ENCODE results near the gene IL1RAPL2. TPM values are rescaled to one million over a fixed set of nuclear protein-coding genes. Genes with fewer than 3 reads are reported as not detected.
"Not testable (repeated sequence)": the region's sequence is repeated elsewhere in the genome, so short reads cannot be mapped to it uniquely, and the experiment has no call there.

Gene IL1RAPL2
- total and polyA plus RNA-seq, 3 experiments from 2014 or later = not detected

DNA sequence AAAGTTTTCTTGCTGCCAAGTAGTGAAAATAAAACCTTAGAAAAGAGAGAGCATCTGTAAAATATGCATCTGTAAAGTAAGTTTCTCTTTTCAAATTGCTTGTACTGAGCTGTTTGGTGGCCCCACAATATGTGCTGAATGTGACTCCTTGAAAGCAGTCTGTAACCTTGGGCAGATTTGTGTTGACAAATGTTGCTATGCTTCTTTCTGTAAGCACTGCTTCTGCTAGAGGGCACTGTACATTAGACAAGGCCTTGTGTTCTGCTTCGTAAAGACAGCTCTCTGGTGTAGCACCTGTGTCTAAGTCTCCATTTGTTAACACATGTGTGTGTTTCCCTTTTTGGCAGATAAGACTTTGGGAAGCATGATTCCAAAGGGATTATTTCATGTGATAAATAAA, 1199.7 kb downstream of the IL1RAPL2 start:
- ChIA-PET CTCF (no interaction called here), POLR2A (no interaction called here)
- Mint-ChIP-seq H3K4me3 (no peak overlapping the region), H3K27me3 (peaks cover 0 to 2% of the 10 kb centered on the region in 2 donors), H3K9me3 (peaks cover 0 to 2% (median 0%) of the 10 kb centered on the region in 5 donors), H3K36me3 (no peaks in the 10 kb centered on the region), H3K27ac (no peak overlapping the region), H3K4me1 (no peaks in the 10 kb centered on the region)
- no peak for DNase-seq
- Histone ChIP-seq H3K36me3 (ENCODE audit: insufficient read depth, low read length) (no peaks in the 10 kb centered on the region), H3K9me3 (ENCODE audit: low read length) (no peaks in the 10 kb centered on the region), H3K27me3 (ENCODE audit: insufficient read depth, low read length, poor library complexity, severe bottlenecking) (no peaks in the 10 kb centered on the region), H3K4me3 (ENCODE audit: low read length) (no peak overlapping the region), H3K4me1 (ENCODE audit: insufficient read depth, low read length) (no peaks in the 10 kb centered on the region), H3K27ac (ENCODE audit: low read depth, low read length) (no peak overlapping the region)

GRCh38 chrX:105773801-105774200, 1207.8 kb downstream of the IL1RAPL2 start:
- ChIA-PET CTCF (no interaction called here), POLR2A (no interaction called here)
- Histone ChIP-seq H3K36me3 (ENCODE audit: insufficient read depth, low read length) (no peaks in the 10 kb centered on the region), H3K4me3 (ENCODE audit: low read length) (no peak overlapping the region), H3K9me3 (ENCODE audit: low read length) (no peaks in the 10 kb centered on the region), H3K4me1 (ENCODE audit: insufficient read depth, low read length) (no peaks in the 10 kb centered on the region), H3K27ac (ENCODE audit: low read depth, low read length) (no peak overlapping the region), H3K27me3 (ENCODE audit: insufficient read depth, low read length, poor library complexity, severe bottlenecking) (no peaks in the 10 kb centered on the region)
- no peak overlapping the region for H3K27ac Mint-ChIP-seq
- DNase-seq = no peak
- no peaks in the 10 kb centered on the region for H3K27me3 Mint-ChIP-seq
- peaks cover 0 to 3% (median 0%) of the 10 kb centered on the region in 5 donors for H3K9me3 Mint-ChIP-seq
- H3K4me1 Mint-ChIP-seq = no peaks in the 10 kb centered on the region
- no peak overlapping the region for H3K4me3 Mint-ChIP-seq
- no peaks in the 10 kb centered on the region for H3K36me3 Mint-ChIP-seq

GRCh38 chrX:105775679-105776078, 1209.7 kb downstream of the IL1RAPL2 start:
- H3K27me3 ChIP-seq (ENCODE audit: insufficient read depth, low read length, poor library complexity, severe bottlenecking) = no peaks in the 10 kb centered on the region
- POLR2A ChIA-PET = no interaction called here
- H3K27me3 Mint-ChIP-seq = no peaks in the 10 kb centered on the region
- no peaks in the 10 kb centered on the region for H3K36me3 Mint-ChIP-seq
- no peaks in the 10 kb centered on the region for H3K36me3 ChIP-seq (ENCODE audit: insufficient read depth, low read length)
- H3K27ac Mint-ChIP-seq = no peak overlapping the region
- no peak for DNase-seq
- CTCF ChIA-PET = no interaction called here
- peaks cover 0 to 3% (median 0%) of the 10 kb centered on the region in 5 donors for H3K9me3 Mint-ChIP-seq
- H3K4me1 ChIP-seq (ENCODE audit: insufficient read depth, low read length) = no peaks in the 10 kb centered on the region
- no peaks in the 10 kb centered on the region for H3K4me1 Mint-ChIP-seq
- no peaks in the 10 kb centered on the region for H3K9me3 ChIP-seq (ENCODE audit: low read length)
- H3K4me3 ChIP-seq (ENCODE audit: low read length) = no peak overlapping the region
- no peak overlapping the region for H3K27ac ChIP-seq (ENCODE audit: low read depth, low read length)
- H3K4me3 Mint-ChIP-seq = no peak overlapping the region

GRCh38 chrX:105781804-105782203, 1215.8 kb downstream of the IL1RAPL2 start:
- no peak overlapping the region for H3K27ac ChIP-seq (ENCODE audit: low read depth, low read length)
- POLR2A ChIA-PET = no interaction called here
- CTCF ChIA-PET = no interaction called here
- no peaks in the 10 kb centered on the region for H3K27me3 Mint-ChIP-seq
- no peaks in the 10 kb centered on the region for H3K36me3 Mint-ChIP-seq
- H3K4me1 Mint-ChIP-seq = no peaks in the 10 kb centered on the region
- no peak overlapping the region for H3K27ac Mint-ChIP-seq
- H3K9me3 ChIP-seq (ENCODE audit: low read length) = no peaks in the 10 kb centered on the region
- no peak overlapping the region for H3K4me3 ChIP-seq (ENCODE audit: low read length)
- no peaks in the 10 kb centered on the region for H3K4me1 ChIP-seq (ENCODE audit: insufficient read depth, low read length)
- H3K4me3 Mint-ChIP-seq = no peak overlapping the region
- H3K9me3 Mint-ChIP-seq = no peaks in the 10 kb centered on the region
- no peaks in the 10 kb centered on the region for H3K36me3 ChIP-seq (ENCODE audit: insufficient read depth, low read length)
- DNase-seq = no peak
- no peaks in the 10 kb centered on the region for H3K27me3 ChIP-seq (ENCODE audit: insufficient read depth, low read length, poor library complexity, severe bottlenecking)

DNA sequence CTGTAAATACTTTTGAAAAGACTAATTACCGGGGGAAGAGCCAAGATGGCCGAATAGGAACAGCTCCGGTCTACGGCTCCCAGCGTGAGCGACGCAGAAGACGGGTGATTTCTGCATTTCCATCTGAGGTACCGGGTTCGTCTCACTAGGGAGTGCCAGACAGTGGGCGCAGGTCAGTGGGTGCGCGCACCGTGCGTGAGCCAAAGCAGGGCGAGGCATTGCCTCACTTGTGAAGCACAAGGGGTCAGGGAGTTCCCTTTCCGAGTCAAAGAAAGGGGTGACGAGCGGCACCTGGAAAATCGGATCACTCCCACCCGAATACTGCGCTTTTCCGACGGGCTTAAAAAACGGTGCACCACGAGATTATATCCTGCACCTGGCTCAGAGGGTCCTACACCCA, 1230.9 kb downstream of the IL1RAPL2 start:
- CTCF ChIA-PET; H3K4me3 ChIP-seq (ENCODE audit: low read length); H3K27ac Mint-ChIP-seq; H3K9me3 ChIP-seq (ENCODE audit: low read length); H3K9me3 Mint-ChIP-seq; POLR2A ChIA-PET; H3K27me3 Mint-ChIP-seq; H3K4me1 ChIP-seq (ENCODE audit: insufficient read depth, low read length); H3K27me3 ChIP-seq (ENCODE audit: insufficient read depth, low read length, poor library complexity, severe bottlenecking); H3K36me3 ChIP-seq (ENCODE audit: insufficient read depth, low read length); H3K36me3 Mint-ChIP-seq; H3K27ac ChIP-seq (ENCODE audit: low read depth, low read length); H3K4me3 Mint-ChIP-seq; DNase-seq; H3K4me1 Mint-ChIP-seq: not testable (repeated sequence)

DNA sequence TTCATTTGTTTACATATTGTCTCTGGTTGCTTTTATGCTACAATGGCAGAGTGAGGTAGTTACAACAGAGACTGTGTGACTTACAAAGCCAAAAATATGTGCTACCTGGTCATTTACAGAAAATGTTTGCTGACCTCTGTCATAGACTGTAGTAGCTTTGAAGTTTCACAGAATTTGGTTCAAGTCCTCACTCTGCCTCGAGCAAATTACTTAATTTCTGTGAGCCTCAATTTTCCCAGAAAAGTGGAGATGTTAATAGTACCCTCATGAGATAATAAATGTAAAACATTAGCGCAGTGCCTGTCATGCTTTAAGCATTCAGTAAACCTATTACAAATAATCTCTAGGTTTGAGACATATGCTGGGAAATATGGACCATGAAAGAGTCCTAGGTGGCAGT, 1237.9 kb downstream of the IL1RAPL2 start:
- H3K4me3 Mint-ChIP-seq = no peak overlapping the region
- H3K9me3 Mint-ChIP-seq = peaks cover 0 to 14% (median 11%) of the 10 kb centered on the region in 5 donors
- no peaks in the 10 kb centered on the region for H3K27me3 ChIP-seq (ENCODE audit: insufficient read depth, low read length, poor library complexity, severe bottlenecking)
- H3K9me3 ChIP-seq (ENCODE audit: low read length) = no peaks in the 10 kb centered on the region
- no peak overlapping the region for H3K27ac ChIP-seq (ENCODE audit: low read depth, low read length)
- POLR2A ChIA-PET = no interaction called here
- H3K4me1 ChIP-seq (ENCODE audit: insufficient read depth, low read length) = no peaks in the 10 kb centered on the region
- DNase-seq = no peak
- CTCF ChIA-PET = no interaction called here
- no peaks in the 10 kb centered on the region for H3K36me3 ChIP-seq (ENCODE audit: insufficient read depth, low read length)
- H3K27ac Mint-ChIP-seq = no peak overlapping the region
- no peaks in the 10 kb centered on the region for H3K4me1 Mint-ChIP-seq
- no peaks in the 10 kb centered on the region for H3K36me3 Mint-ChIP-seq
- no peaks in the 10 kb centered on the region for H3K27me3 Mint-ChIP-seq
- H3K4me3 ChIP-seq (ENCODE audit: low read length) = no peak overlapping the region

DNA sequence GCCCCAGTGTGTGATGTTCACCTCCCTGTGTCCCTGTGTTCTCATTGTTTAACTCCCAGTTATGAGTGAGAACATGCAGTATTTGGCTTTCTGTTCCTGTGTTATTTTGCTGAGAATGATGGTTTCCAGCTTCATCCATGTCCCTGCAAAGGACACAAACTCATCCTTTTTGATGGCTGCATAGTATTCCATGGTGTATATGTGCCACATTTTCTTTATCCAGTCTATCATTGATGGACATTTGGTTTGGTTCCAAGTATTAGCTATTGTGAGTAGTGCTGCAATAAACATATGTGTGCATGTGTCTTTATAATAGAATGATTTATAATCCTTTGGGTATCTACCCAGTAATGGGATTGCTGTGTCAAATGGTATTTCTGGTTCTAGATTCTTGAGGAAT, 1239.7 kb downstream of the IL1RAPL2 start:
- H3K36me3 ChIP-seq (ENCODE audit: insufficient read depth, low read length); DNase-seq; H3K4me1 ChIP-seq (ENCODE audit: insufficient read depth, low read length); H3K27me3 Mint-ChIP-seq; H3K4me3 Mint-ChIP-seq; CTCF ChIA-PET; H3K27ac ChIP-seq (ENCODE audit: low read depth, low read length); H3K4me3 ChIP-seq (ENCODE audit: low read length); H3K27me3 ChIP-seq (ENCODE audit: insufficient read depth, low read length, poor library complexity, severe bottlenecking); POLR2A ChIA-PET; H3K9me3 ChIP-seq (ENCODE audit: low read length); H3K4me1 Mint-ChIP-seq; H3K36me3 Mint-ChIP-seq; H3K27ac Mint-ChIP-seq: not testable (repeated sequence)
- H3K9me3 Mint-ChIP-seq = peaks cover 0 to 17% (median 13%) of the 10 kb centered on the region in 5 donors

DNA sequence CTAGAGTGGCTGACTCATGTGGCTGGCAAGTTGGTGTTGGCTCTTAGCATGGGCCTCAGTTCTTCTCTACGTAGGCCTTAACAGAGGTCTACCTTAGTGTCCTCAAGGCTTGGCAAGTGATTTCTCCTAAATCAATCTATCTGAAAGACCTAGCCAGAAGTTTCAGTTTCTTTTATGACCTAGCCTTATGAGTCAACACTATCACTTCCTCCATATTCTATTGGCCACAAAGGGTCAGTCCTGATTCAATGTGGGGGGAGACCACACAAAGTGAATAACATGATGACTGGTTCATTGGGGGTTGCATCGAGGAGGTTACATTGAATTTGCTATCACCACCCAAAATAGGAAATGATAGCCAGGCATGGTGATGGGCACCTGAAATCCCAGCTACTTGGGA, 1250.5 kb downstream of the IL1RAPL2 start:
- H3K27ac ChIP-seq (ENCODE audit: low read depth, low read length) = no peak overlapping the region
- no peak overlapping the region for H3K27ac Mint-ChIP-seq
- H3K4me1 Mint-ChIP-seq = no peaks in the 10 kb centered on the region
- CTCF ChIA-PET = no interaction called here
- H3K9me3 Mint-ChIP-seq = peaks cover 0 to 7% (median 2%) of the 10 kb centered on the region in 5 donors
- H3K36me3 ChIP-seq (ENCODE audit: insufficient read depth, low read length) = no peaks in the 10 kb centered on the region
- no peak for DNase-seq
- POLR2A ChIA-PET = no interaction called here
- no peaks in the 10 kb centered on the region for H3K27me3 ChIP-seq (ENCODE audit: insufficient read depth, low read length, poor library complexity, severe bottlenecking)
- H3K4me3 Mint-ChIP-seq = no peak overlapping the region
- no peak overlapping the region for H3K4me3 ChIP-seq (ENCODE audit: low read length)
- no peaks in the 10 kb centered on the region for H3K9me3 ChIP-seq (ENCODE audit: low read length)
- H3K27me3 Mint-ChIP-seq = peaks cover 11 to 20% of the 10 kb centered on the region in 2 donors
- H3K36me3 Mint-ChIP-seq = no peaks in the 10 kb centered on the region
- no peaks in the 10 kb centered on the region for H3K4me1 ChIP-seq (ENCODE audit: insufficient read depth, low read length)

Data from CD8-positive, alpha-beta memory T cell (primary cell).